SK-N-SH treated with all-trans-retinoic acid at 6 μM for 48 hours (cell line): ENCODE data around the gene DIRAS1.

Source experiments
- ESRRG ChIP-seq: fragments of 250-450 bp; sonication (Bioruptor Pico); IDR thresholded peaks from 2 replicates; pipeline ENCODE4 v1.6.1; 2021; ENCODE audit warnings: mild to moderate bottlenecking
- PATZ1 ChIP-seq: fragments of 250-450 bp; sonication (Bioruptor Pico); IDR thresholded peaks from 2 replicates; pipeline ENCODE4 v1.8.0; 2020; ENCODE audit warnings: mild to moderate bottlenecking, moderate library complexity, borderline replicate concordance
- RARB ChIP-seq: fragments of 250-450 bp; sonication (Bioruptor Pico); IDR thresholded peaks from 2 replicates; pipeline ENCODE4 v1.8.0; 2021; ENCODE audit warnings: mild to moderate bottlenecking, moderate library complexity
- ZFP3 ChIP-seq: fragments of 250-450 bp; sonication (Bioruptor Pico); IDR thresholded peaks from 2 replicates; pipeline ENCODE4 v1.5.0; 2020; ENCODE audit warnings: mild to moderate bottlenecking, moderate library complexity
- ZNF70 ChIP-seq: fragments of 450-650 bp; formaldehyde crosslinking; IDR thresholded peaks from 2 replicates; pipeline ENCODE4 v1.5.0; 2020; ENCODE audit warnings: mild to moderate bottlenecking, moderate library complexity
- ZNF8 ChIP-seq: fragments of 450-650 bp; formaldehyde crosslinking; IDR thresholded peaks from 2 replicates; pipeline ENCODE4 v1.5.0; 2020; ENCODE audit warnings: mild to moderate bottlenecking, moderate library complexity

GRCh38 chr19:2759362-2759761 lies 38.2 kb upstream of the DIRAS1 start:
- no peak for TF ChIP-seq PATZ1
- TF ChIP-seq RARB (CRISPR knock-in tag): no peak
- no peak for TF ChIP-seq ZFP3 (CRISPR knock-in tag)
- TF ChIP-seq ZNF70: no peak
- TF ChIP-seq ESRRG (CRISPR knock-in tag): no peak
- no peak for TF ChIP-seq ZNF8 (CRISPR knock-in tag)
